GM19328 (cell line): ENCODE data around the gene CENPU.
"Not testable (repeated sequence)": the region's sequence is repeated elsewhere in the genome, so short reads cannot be mapped to it uniquely, and the experiment has no call there.

Experiments
- ATAC-seq: cut with Tn5 transposase; IDR thresholded peaks from one replicate; pipeline ENCODE4 v1.9.1; 2021; ENCODE audit warnings: mild to moderate bottlenecking, moderate library complexity; ENCODE audit not compliant: unreplicated experiment

CENPU gene

DNA sequence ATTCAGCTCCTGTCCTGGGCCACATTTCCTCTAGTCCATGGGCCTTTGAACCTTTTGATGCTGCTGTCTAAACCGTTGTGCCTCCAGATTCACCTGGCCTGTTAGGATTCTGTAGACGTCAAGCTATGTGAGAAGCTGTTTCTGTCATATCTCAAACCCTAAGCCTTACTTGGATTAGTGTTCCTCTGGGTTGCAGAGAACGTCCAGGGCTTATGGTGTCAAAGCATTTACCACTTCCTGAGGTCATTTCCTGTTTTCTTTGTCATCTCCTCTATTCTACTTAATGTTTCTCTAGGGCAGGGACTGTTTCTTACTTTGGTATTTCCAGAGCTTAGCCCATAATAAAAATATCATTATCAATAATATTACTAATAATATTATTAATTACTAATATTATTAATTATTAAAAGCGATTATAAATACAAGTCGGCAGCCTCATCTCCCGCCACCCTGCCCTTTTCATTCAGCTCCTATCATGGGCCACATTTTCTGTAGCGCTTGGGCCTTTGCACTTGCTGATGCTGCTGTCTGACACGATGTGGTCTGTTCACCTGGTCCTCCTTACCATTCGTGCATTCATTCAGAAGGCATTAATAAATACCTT is 65.3 kb downstream of the CENPU start:
- no peak for ATAC-seq

- ATAC-seq: no peak
Measured at GRCh38 chr4:184668096-184668495, 65.8 kb downstream of the CENPU start.

DNA sequence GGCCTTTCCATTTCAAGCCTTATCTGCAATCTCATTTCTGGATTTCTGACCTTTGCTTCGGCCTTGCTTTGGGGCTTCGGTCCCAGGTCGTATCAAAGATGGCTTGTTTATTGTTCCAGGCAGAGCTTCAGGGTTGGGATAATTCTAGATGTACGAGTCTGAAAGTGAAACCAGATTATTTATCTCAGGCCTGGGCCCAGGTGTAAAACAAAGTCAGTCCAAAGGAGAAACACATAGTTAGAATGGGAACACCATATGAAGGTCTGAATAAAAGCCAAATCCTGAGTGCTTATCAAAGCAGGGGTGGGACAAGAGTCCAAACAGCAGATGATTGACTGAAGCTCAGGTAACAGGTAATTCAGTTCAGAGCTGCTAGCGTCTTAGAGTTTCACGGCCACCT is 67.2 kb downstream of the CENPU start:
- no peak for ATAC-seq

DNA sequence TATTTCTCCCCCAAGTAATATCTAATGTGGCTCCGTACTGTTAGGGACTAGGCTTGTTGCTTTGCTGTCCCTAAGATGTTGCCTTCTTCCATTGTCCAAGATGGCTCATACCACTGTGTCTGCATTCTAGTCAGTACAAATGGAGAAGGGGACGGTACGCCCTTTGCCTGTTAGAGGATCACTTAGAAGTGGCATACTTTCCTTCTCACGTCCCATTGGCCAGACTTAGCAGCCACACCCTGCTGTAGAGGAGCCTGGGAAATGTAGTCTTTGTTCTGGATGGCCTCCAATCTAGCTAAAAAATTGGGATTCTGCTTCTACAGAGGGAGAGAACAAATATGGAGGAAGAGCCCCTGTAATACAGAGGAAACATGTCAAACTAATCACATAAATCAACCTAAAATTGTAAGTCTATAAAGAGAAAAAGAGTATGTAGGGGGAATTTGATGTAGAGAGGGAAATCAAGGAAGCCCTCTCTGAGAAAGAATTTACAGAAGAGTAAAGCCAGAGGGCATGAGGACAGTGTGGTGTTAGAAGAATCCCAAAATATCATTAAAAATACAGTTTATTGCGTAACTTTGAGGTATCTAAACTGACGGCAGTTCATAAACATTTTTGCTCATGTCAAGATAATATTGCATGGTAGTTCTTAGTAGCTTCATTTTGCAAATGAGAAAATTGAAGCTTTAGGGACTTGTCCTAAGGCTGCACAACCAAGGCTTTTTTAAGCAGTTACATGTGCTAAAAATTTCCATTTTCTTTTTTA is 69.3 kb downstream of the CENPU start:
- no peak for ATAC-seq

- ATAC-seq: no peak
Measured at GRCh38 chr4:184662236-184662635, 71.7 kb downstream of the CENPU start.

DNA sequence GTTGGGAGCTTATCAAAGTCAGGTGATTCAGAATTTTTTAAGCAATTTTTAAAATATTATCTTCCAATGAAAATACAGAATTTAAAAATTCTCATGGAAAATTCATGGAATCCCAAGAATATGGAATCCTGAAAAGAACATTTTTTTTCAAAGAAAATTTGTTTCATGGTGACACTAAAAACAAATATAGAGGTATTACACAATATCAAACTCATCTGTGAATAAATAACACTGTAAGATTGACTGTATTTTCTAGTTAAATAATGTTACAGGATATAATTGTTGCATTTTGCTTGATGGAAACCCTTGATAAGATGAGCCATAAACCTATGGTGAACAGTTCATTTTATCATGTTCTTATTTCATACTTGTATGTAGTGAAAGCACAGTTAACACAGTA is 72.9 kb downstream of the CENPU start:
- no peak for ATAC-seq

- ATAC-seq: not testable (repeated sequence)
Measured at GRCh38 chr4:184657820-184658219, 76.1 kb downstream of the CENPU start.

- ATAC-seq: no peak
Measured at GRCh38 chr4:184657144-184657543, 76.8 kb downstream of the CENPU start.

- ATAC-seq: no peak
Measured at GRCh38 chr4:184655889-184656869, 77.7 kb downstream of the CENPU start.

- no peak for ATAC-seq
Measured at GRCh38 chr4:184653650-184654049, 80.2 kb downstream of the CENPU start.

GRCh38 chr4:184652681-184653080 is 81.2 kb downstream of the CENPU start:
- not testable (repeated sequence) for ATAC-seq

DNA sequence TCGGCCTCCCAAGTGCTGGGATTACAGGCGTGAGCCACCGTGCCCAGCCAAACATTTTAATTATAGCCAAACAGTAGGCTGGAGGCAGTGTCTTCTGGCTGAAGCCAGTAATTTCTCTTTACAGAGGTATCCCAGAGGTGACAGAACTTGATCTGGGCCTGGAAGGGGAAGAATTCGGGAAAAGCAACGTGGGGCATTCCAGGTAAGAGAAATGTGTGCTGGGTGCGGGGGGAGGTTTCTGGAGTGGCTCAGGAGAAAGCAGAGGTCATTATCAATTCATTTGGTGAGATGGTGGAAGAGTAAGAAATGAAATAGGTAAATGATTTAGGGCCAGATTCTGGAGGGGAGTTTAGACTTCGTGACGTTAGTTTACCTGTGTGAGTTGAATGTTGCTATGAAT is 82.0 kb downstream of the CENPU start:
- ATAC-seq: no peak

- ATAC-seq: no peak
Measured at GRCh38 chr4:184649971-184650855, 83.7 kb downstream of the CENPU start.

DNA sequence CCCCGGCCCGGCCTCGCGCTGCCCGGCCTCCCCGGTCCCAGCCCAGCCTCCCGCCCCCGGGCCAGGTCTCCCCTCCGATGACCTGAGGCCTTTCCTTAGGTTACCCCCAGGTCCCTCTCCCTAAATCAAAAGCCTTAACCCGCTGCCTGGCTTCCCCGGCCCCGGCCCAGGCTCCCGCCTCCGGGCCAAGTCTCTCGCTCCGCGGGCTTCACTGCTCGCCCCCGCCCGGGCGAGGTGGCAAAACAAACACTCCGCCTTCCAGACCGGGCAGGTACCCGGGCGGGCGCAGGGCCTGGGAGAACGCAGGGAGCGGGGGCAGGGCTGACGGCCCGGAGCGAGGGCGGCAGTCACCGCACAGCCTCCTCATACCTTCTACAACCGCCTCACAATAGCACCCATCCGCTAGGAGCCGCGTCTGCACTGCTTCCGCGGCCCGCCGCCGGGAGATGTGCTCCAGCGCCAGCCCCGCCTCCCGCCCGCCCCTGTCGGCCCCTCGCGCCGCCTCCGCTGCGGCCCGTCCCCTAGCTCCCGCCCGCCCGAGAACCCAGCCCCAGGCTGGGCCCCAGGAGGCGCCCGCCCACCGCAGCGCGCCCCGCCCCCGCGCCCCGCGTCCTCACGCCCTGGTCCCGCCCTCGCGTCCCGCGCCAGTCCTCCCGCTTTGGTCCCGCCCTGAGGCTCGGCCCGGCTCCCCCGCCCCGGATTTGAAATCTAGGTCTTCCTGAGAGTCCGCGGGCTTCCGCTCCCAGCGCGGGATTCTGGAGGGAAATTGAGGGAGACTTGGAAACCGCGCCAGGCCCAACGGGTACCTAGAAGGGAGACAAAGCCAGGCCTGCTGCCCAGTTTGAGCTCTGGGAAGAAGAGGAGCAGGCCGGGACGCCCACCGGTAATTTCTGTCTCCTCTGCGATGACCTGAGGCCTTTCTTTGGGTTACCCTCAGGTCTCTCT is 84.6 kb downstream of the CENPU start, which contains the start of the genes CASP3 and PRIMPOL:
Gene CASP3 (minus strand): TSS at position 422 of the 945 bp plus-strand sequence. CDS start 10,994 bp downstream, outside the sequence.
Gene PRIMPOL (plus strand): TSS at position 713 of the 945 bp plus-strand sequence. CDS start 7,403 bp downstream, outside the sequence.
- peak; percentile 86 for ATAC-seq

DNA sequence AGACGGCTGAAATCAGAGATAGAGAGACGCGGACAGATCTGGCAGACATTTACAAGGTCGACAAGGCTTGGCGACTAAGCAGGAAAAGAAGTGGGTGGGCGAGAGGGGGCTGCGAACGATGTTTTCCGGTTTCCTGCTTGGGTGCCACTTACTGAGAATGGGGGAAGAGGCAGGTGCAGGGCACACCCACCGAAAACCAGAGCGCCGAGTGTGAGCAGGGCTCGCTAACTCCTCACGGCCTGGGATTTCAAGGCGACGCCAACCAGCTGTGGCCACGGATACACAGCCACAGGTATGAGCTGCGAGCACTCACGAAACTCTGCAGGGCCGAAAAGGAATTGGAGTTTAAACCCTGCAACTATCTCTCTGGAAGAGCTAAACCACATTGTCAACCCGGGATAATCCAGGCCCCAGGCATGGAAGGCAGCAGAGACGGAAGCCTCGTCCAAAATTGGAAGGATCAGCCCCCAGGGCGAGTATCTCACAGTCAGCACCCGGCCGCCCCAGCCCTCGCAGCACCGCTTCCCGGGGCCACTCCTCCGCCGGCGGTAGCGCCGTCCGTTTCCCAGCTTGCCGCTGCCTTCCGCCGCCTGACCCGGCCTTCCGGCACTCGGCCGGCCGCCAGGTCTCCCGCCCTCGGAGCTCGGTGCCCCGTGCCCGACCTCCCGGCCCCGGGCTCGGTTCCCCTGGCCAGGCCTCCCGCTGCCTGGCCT is 85.4 kb downstream of the CENPU start:
- peak; percentile 18 for ATAC-seq

GRCh38 chr4:184648054-184648312 is 85.9 kb downstream of the CENPU start:
- no peak for ATAC-seq

GRCh38 chr4:184647266-184648053 is 86.4 kb downstream of the CENPU start:
- no peak for ATAC-seq
